HepG2 (cell line): ENCODE data around the gene ELN.

ENCODE experiments used
- ARNT ChIP-seq: fragments of 450-650 bp; IDR thresholded peaks from 2 replicates; pipeline ENCODE4 v1.6.1; 2017
- CTCF ChIP-seq: sonication (generic); formaldehyde crosslinking; IDR thresholded peaks from 2 replicates; pipeline ENCODE4 v1.5.0; 2020; ENCODE audit warnings: mild to moderate bottlenecking, missing genetic modification reagents, moderate library complexity
- EP300 ChIP-seq, 3 experiments: sonication (generic) in 1 of 3; formaldehyde crosslinking in 1 of 3; IDR thresholded peaks; 2 replicates each; pipeline versions ENCODE4 v1.5.1 to v1.6.1; 2011 to 2020; ENCODE audit warnings: low read depth in 2 of 3, low read length in 2 of 3, borderline replicate concordance in 1 of 3, improper control_type of control experiment in 1 of 3, mild to moderate bottlenecking in 1 of 3, missing genetic modification reagents in 1 of 3, moderate library complexity in 1 of 3
- JUN ChIP-seq: sonication (generic); formaldehyde crosslinking; IDR thresholded peaks from 2 replicates; pipeline ENCODE4 v1.4.0; 2020; ENCODE audit warnings: mild to moderate bottlenecking, missing genetic modification reagents
- KDM1A ChIP-seq: IDR thresholded peaks from 2 replicates; pipeline ENCODE4 v1.6.1; 2016; ENCODE audit warnings: missing compliant biosample characterization
- MEIS1 ChIP-seq: sonication (generic); formaldehyde crosslinking; IDR thresholded peaks from 2 replicates; pipeline ENCODE4 v1.9.0; 2021; ENCODE audit warnings: mild to moderate bottlenecking, missing genetic modification reagents, moderate library complexity, borderline replicate concordance
- STAT6 ChIP-seq: sonication (generic); formaldehyde crosslinking; IDR thresholded peaks from 2 replicates; pipeline ENCODE4 v1.4.0; 2020; ENCODE audit warnings: missing genetic modification reagents, mild to moderate bottlenecking, borderline replicate concordance
- TAF15 ChIP-seq: fragments of 200-400 bp; formaldehyde crosslinking; IDR thresholded peaks from one replicate; pipeline ENCODE4 v1.6.1; 2018; ENCODE audit warnings: mild to moderate bottlenecking, low read depth, low read length; ENCODE audit not compliant: poor library complexity, severe bottlenecking
- TBP ChIP-seq: sonication (generic); formaldehyde crosslinking; IDR thresholded peaks from 2 replicates; pipeline ENCODE4 v1.5.0; 2020; ENCODE audit warnings: missing genetic modification reagents
- ZNF501 ChIP-seq: sonication (generic); formaldehyde crosslinking; IDR thresholded peaks from 2 replicates; pipeline ENCODE4 v1.5.1; 2020; ENCODE audit warnings: mild to moderate bottlenecking, moderate library complexity, missing genetic modification reagents
- ZNF674 ChIP-seq: sonication (generic); formaldehyde crosslinking; IDR thresholded peaks from 2 replicates; pipeline ENCODE4 v1.5.0; 2020; ENCODE audit warnings: low read depth, mild to moderate bottlenecking, missing genetic modification reagents
- TF ChIP-seq, protein P1 (sequence below): sonication (generic); formaldehyde crosslinking; IDR thresholded peaks from 2 replicates; pipeline ENCODE4 v1.4.0; 2020; ENCODE audit warnings: mild to moderate bottlenecking, low read depth, missing genetic modification reagents
- TF ChIP-seq, protein P2 (sequence below): sonication (generic); formaldehyde crosslinking; IDR thresholded peaks from 2 replicates; pipeline ENCODE4 v1.4.0; 2020; ENCODE audit warnings: missing genetic modification reagents

DNA sequence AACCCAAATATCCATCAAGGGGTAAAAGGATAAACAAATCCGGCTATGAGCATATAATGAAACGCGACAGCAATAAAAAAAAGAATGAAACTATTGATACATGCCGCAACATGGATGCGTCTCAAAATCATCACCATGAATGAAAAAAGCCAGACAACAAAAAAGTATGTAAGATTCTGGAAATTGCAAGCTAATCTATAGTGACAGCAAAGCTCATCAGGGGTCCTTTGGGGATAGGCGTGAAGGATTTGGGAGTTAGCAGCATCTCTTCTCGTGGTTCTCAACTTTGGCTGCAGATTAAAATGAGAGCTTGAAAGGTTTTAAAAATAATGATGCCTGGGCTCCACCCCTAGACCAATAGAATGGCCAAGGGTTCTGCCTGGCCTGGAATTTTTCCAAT is 46.0 kb upstream of the ELN start:
- TF ChIP-seq JUN (no peak), ZNF674 (CRISPR knock-in tag) (no peak), MEIS1 (no peak), EP300 (IDR thresholded peaks at IDR 0.05; ENCODE audit: low read depth in 2 of 2, low read length in 2 of 2) (no peak), EP300 (CRISPR knock-in tag; IDR thresholded peaks at IDR 0.05; ENCODE audit: borderline replicate concordance) (no peak), ZNF501 (CRISPR knock-in tag) (no peak), ARNT (no peak), STAT6 (CRISPR knock-in tag) (no peak), KDM1A (CRISPR knock-in tag) (no peak), CTCF (CRISPR knock-in tag) (no peak), TBP (CRISPR knock-in tag) (no peak), TAF15 (no peak)
- TF ChIP-seq, protein P1, sequence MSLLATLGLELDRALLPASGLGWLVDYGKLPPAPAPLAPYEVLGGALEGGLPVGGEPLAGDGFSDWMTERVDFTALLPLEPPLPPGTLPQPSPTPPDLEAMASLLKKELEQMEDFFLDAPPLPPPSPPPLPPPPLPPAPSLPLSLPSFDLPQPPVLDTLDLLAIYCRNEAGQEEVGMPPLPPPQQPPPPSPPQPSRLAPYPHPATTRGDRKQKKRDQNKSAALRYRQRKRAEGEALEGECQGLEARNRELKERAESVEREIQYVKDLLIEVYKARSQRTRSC (CRISPR knock-in tag) = no peak
- TF ChIP-seq, protein P2, sequence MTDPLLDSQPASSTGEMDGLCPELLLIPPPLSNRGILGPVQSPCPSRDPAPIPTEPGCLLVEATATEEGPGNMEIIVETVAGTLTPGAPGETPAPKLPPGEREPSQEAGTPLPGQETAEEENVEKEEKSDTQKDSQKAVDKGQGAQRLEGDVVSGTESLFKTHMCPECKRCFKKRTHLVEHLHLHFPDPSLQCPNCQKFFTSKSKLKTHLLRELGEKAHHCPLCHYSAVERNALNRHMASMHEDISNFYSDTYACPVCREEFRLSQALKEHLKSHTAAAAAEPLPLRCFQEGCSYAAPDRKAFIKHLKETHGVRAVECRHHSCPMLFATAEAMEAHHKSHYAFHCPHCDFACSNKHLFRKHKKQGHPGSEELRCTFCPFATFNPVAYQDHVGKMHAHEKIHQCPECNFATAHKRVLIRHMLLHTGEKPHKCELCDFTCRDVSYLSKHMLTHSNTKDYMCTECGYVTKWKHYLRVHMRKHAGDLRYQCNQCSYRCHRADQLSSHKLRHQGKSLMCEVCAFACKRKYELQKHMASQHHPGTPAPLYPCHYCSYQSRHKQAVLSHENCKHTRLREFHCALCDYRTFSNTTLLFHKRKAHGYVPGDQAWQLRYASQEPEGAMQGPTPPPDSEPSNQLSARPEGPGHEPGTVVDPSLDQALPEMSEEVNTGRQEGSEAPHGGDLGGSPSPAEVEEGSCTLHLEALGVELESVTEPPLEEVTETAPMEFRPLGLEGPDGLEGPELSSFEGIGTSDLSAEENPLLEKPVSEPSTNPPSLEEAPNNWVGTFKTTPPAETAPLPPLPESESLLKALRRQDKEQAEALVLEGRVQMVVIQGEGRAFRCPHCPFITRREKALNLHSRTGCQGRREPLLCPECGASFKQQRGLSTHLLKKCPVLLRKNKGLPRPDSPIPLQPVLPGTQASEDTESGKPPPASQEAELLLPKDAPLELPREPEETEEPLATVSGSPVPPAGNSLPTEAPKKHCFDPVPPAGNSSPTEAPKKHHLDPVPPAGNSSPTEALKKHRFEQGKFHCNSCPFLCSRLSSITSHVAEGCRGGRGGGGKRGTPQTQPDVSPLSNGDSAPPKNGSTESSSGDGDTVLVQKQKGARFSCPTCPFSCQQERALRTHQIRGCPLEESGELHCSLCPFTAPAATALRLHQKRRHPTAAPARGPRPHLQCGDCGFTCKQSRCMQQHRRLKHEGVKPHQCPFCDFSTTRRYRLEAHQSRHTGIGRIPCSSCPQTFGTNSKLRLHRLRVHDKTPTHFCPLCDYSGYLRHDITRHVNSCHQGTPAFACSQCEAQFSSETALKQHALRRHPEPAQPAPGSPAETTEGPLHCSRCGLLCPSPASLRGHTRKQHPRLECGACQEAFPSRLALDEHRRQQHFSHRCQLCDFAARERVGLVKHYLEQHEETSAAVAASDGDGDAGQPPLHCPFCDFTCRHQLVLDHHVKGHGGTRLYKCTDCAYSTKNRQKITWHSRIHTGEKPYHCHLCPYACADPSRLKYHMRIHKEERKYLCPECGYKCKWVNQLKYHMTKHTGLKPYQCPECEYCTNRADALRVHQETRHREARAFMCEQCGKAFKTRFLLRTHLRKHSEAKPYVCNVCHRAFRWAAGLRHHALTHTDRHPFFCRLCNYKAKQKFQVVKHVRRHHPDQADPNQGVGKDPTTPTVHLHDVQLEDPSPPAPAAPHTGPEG = no peak
